ENCODE measurements around the gene ORMDL3. TPM values are rescaled to one million over a fixed set of nuclear protein-coding genes. Genes with fewer than 3 reads are reported as not detected.

Gene ORMDL3, protein sequence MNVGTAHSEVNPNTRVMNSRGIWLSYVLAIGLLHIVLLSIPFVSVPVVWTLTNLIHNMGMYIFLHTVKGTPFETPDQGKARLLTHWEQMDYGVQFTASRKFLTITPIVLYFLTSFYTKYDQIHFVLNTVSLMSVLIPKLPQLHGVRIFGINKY
- 94.8 and 98.3 TPM in 2 replicates for total RNA-seq

DNA sequence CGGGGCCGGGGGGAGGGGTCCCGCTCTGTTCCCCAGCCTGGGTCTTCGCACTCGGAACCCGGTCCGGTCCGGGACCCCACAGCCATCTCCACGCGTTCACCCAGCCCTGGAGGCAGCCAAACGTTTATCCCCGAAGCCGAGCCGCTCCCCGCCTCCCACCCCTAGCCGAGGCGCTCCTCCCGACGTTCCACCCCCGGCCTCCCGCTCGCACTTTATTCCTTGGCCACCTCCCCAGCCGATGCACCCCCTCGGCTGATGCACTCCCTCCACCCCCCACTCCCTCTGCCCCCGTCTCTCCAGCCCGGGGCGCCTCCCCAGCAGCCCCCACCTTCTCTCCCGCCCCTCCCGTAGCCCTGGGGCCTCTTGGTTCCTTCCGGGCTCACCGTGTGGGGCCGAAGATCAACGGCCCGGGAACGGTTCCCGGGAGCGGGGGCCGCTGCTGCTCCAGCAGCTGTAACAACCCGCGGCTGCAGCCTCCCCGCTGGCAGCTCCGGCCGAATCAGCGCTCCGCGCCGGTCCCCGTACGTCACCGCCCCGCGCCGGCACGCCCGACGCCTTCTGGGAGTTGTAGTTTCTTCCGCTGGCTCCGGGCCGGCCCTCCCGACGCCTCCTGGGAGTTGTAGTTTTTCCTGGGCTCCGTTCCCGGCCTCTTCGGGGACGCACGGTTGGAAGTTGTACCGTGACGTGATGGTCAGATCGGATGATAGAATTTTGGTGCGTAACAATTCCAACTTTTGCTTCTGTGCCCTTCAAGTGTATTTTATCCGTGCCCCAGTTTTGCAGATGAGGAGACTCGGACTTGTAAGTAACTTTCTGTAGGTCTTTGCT lies at the start of gene ORMDL3, which contains the start of gene LRRC3C:
ORMDL3 (minus strand) TSS at position 501 of the 828 bp plus-strand sequence. CDS start 3,398 bp downstream, outside the sequence.
LRRC3C (plus strand) TSS at position 632 of the 828 bp plus-strand sequence. CDS start 13,792 bp downstream, outside the sequence.

GRCh38 chr17:39962642-39963220 lies 35.3 kb upstream of the ORMDL3 start, which contains the start of gene GSDMA:
Gene GSDMA (plus strand): TSS chr17:39963004. CDS start chr17:39965688, 2,684 bp downstream.

Other genes with a start within 250 kb of the ORMDL3 start
- 11.9 and 12.4 TPM in 2 replicates for gene PGAP3, start 239.5 kb downstream of the ORMDL3 start, total RNA-seq
- gene ERBB2, start 227.5 kb downstream of the ORMDL3 start, total RNA-seq, result 28.9 and 46.1 TPM in 2 replicates
- gene MIEN1, start 197.1 kb downstream of the ORMDL3 start, total RNA-seq, result 20.5 and 21.4 TPM in 2 replicates
- gene GRB7, start 189.7 kb downstream of the ORMDL3 start, total RNA-seq, result 0.50 and 1.5 TPM in 2 replicates
- gene IKZF3, start 63.3 kb downstream of the ORMDL3 start, total RNA-seq, result not detected in 2 replicates
- gene ZPBP2, start 59.4 kb downstream of the ORMDL3 start, total RNA-seq, result not detected in 2 replicates
- gene GSDMB, start 9.0 kb downstream of the ORMDL3 start, total RNA-seq, result 6.7 and 9.4 TPM in 2 replicates
- gene LRRC3C, start 131 bp upstream of the ORMDL3 start, total RNA-seq, result not detected in 2 replicates
- not detected in 2 replicates for gene GSDMA, start 35.4 kb upstream of the ORMDL3 start, total RNA-seq
- 73.2 and 87.1 TPM in 2 replicates for gene PSMD3, start 53.2 kb upstream of the ORMDL3 start, total RNA-seq
- not detected in 2 replicates for gene CSF3, start 87.8 kb upstream of the ORMDL3 start, total RNA-seq
- gene MED24, start 126.8 kb upstream of the ORMDL3 start, total RNA-seq, result 23.3 and 25.6 TPM in 2 replicates
- 21.1 and 28.8 TPM in 2 replicates for gene THRA, start 135.4 kb upstream of the ORMDL3 start, total RNA-seq
- gene NR1D1, start 173.0 kb upstream of the ORMDL3 start, total RNA-seq, result 2.9 and 3.9 TPM in 2 replicates
- gene MSL1, start 194.4 kb upstream of the ORMDL3 start, total RNA-seq, result 36.6 and 38.4 TPM in 2 replicates
- gene CASC3, start 212.9 kb upstream of the ORMDL3 start, total RNA-seq, result 27.3 and 29.6 TPM in 2 replicates
- 0.40 and 0.75 TPM in 2 replicates for gene RAPGEFL1, start 249.9 kb upstream of the ORMDL3 start, total RNA-seq